ENCODE data around the gene ZNF618. TPM values are rescaled to one million over a fixed set of nuclear protein-coding genes. Genes with fewer than 3 reads are reported as not detected.

Gene ZNF618
- total RNA-seq, 1 experiment from 2014 or later = 22.0 TPM

GRCh38 chr9:114048533-114049415 lies 172.7 kb downstream of the ZNF618 start (continued):
- no peak for TF ChIP-seq ATF6 (CRISPR knock-in tag; IDR thresholded peaks at IDR 0.05)
- TF ChIP-seq OVOL2 (CRISPR knock-in tag; IDR thresholded peaks at IDR 0.05; ENCODE audit: borderline replicate concordance) = no peak
- TF ChIP-seq ZNF219 (CRISPR knock-in tag; IDR thresholded peaks at IDR 0.05; ENCODE audit: borderline replicate concordance) = no peak
- TF ChIP-seq ZNF121 (CRISPR knock-in tag; IDR thresholded peaks at IDR 0.05) = no peak
- no peak for TF ChIP-seq ZNF281 (CRISPR knock-in tag; IDR thresholded peaks at IDR 0.05)
- TF ChIP-seq SOX15 (CRISPR knock-in tag; IDR thresholded peaks at IDR 0.05) = no peak
- no peak for TF ChIP-seq EMX1 (CRISPR knock-in tag; IDR thresholded peaks at IDR 0.05)
- TF ChIP-seq ERG (CRISPR knock-in tag; IDR thresholded peaks at IDR 0.05) = no peak
- TF ChIP-seq NR3C1 (CRISPR knock-in tag; conservative IDR thresholded peaks at IDR 0.05; ENCODE audit: low read depth) = no peak
- TF ChIP-seq ETV6 (CRISPR knock-in tag; IDR thresholded peaks at IDR 0.05) = no peak

GRCh38 chr9:114049441-114050225 lies 173.5 kb downstream of the ZNF618 start:
- ChIA-PET POLR2A (no interaction called here), CTCF (interaction anchor here (1.1 to 1.2 kb wide), 2 partner anchors 46 to 58 kb away, joined by 3 read pairs; no protein-coding TSS in a partner anchor)
- Mint-ChIP-seq H3K27ac (no peak overlapping the region), H3K4me3 (no peak overlapping the region), H3K27me3 (ENCODE audit: low read depth) (no peaks in the 10 kb centered on the region), H3K9me3 (no peaks in the 10 kb centered on the region), H3K4me1 (no peaks in the 10 kb centered on the region), H3K36me3 (peaks cover 18% of the 10 kb centered on the region)
- TF ChIP-seq HMGA2 (CRISPR knock-in tag; IDR thresholded peaks at IDR 0.05) (no peak), OVOL2 (CRISPR knock-in tag; IDR thresholded peaks at IDR 0.05; ENCODE audit: borderline replicate concordance) (no peak), TEAD4 (CRISPR knock-in tag; IDR thresholded peaks at IDR 0.05) (no peak), JUN (CRISPR knock-in tag; IDR thresholded peaks at IDR 0.05) (no peak), JAZF1 (CRISPR knock-in tag; IDR thresholded peaks at IDR 0.05) (no peak), ZNF512 (CRISPR knock-in tag; IDR thresholded peaks at IDR 0.05; ENCODE audit: borderline replicate concordance) (no peak), FOXK1 (CRISPR knock-in tag; IDR thresholded peaks at IDR 0.05) (no peak), ETV6 (CRISPR knock-in tag; IDR thresholded peaks at IDR 0.05) (no peak), ZBTB43 (CRISPR knock-in tag; IDR thresholded peaks at IDR 0.05) (no peak), NR3C1 (CRISPR knock-in tag; conservative IDR thresholded peaks at IDR 0.05; ENCODE audit: low read depth) (no peak), ATF1 (CRISPR knock-in tag; IDR thresholded peaks at IDR 0.05) (no peak), ELF4 (CRISPR knock-in tag; IDR thresholded peaks at IDR 0.05; ENCODE audit: low read depth) (no peak), E2F1 (CRISPR knock-in tag; IDR thresholded peaks at IDR 0.05) (no peak), ZNF416 (CRISPR knock-in tag; IDR thresholded peaks at IDR 0.05) (no peak), EMX1 (CRISPR knock-in tag; IDR thresholded peaks at IDR 0.05) (no peak), SMAD3 (CRISPR knock-in tag; IDR thresholded peaks at IDR 0.05; ENCODE audit: borderline replicate concordance) (no peak)
- no peak for ATAC-seq
- no peak for DNase-seq (ENCODE audit: low spot score)
